ENCODE results near the gene FARS2.

DNA sequence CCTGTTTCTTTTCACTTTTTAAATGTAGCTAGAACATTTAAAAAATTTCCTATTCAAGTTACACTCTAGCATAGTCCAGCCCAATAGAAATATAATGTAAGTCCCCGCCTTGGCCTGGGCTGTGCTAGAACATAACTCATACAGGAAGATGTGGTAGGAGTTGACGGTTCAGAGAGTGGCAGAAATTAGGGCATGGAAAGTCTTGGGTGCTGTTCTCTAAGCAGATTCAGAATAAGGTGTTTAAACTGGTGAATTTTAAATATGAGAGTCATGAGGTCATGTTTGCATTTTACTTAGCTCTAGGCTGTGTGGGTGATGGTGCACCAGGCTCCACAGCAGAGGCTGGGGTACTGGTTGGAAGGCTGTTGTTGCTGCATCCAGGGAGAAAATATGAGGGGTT is 256.5 kb downstream of the FARS2 start:
- TF ChIP-seq, protein P1, sequence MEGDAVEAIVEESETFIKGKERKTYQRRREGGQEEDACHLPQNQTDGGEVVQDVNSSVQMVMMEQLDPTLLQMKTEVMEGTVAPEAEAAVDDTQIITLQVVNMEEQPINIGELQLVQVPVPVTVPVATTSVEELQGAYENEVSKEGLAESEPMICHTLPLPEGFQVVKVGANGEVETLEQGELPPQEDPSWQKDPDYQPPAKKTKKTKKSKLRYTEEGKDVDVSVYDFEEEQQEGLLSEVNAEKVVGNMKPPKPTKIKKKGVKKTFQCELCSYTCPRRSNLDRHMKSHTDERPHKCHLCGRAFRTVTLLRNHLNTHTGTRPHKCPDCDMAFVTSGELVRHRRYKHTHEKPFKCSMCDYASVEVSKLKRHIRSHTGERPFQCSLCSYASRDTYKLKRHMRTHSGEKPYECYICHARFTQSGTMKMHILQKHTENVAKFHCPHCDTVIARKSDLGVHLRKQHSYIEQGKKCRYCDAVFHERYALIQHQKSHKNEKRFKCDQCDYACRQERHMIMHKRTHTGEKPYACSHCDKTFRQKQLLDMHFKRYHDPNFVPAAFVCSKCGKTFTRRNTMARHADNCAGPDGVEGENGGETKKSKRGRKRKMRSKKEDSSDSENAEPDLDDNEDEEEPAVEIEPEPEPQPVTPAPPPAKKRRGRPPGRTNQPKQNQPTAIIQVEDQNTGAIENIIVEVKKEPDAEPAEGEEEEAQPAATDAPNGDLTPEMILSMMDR (IDR thresholded peaks at IDR 0.05), result no peak
- TF ChIP-seq POLR2AphosphoS5 (IDR thresholded peaks at IDR 0.05) (no peak), EP300 (IDR thresholded peaks at IDR 0.05) (no peak)
